C4-2B (cell line): ENCODE data around the gene CTSD.

Experiments used
- ZFX ChIP-seq: fragments of 450-650 bp; IDR thresholded peaks from 2 replicates; pipeline ENCODE4 v1.6.1; 2017
- TF ChIP-seq, protein P1 (sequence below): fragments of 450-650 bp; conservative IDR thresholded peaks from 2 replicates; pipeline ENCODE4 v1.5.1; 2017; ENCODE audit warnings: mild to moderate bottlenecking

DNA sequence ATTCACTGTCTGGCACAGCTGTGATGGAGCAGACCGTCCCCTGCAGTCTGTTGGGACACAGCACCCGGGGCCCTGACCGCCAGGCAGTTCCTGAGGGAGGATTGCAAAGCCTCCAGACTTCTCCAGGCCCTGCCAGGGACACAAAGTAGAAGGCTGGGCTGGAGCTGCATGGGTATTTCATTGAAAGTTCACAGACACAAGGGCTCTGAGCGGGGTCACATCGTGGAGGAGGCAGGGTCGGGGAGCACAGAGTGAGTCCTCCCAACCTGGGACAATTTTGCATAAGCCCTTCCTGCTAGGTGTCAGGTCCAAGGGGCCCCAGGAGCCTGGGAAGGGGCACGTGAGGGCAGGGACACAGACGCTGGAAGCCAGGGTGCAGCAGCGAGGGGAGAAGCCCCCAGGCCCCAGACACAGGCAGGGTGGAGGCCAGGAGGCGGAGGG lies 29.1 kb downstream of the CTSD start:
- TF ChIP-seq, protein P1, sequence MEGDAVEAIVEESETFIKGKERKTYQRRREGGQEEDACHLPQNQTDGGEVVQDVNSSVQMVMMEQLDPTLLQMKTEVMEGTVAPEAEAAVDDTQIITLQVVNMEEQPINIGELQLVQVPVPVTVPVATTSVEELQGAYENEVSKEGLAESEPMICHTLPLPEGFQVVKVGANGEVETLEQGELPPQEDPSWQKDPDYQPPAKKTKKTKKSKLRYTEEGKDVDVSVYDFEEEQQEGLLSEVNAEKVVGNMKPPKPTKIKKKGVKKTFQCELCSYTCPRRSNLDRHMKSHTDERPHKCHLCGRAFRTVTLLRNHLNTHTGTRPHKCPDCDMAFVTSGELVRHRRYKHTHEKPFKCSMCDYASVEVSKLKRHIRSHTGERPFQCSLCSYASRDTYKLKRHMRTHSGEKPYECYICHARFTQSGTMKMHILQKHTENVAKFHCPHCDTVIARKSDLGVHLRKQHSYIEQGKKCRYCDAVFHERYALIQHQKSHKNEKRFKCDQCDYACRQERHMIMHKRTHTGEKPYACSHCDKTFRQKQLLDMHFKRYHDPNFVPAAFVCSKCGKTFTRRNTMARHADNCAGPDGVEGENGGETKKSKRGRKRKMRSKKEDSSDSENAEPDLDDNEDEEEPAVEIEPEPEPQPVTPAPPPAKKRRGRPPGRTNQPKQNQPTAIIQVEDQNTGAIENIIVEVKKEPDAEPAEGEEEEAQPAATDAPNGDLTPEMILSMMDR: no peak
- TF ChIP-seq ZFX: no peak
